Measurements from ENCODE around the gene CADM1.

CADM1 gene

DNA sequence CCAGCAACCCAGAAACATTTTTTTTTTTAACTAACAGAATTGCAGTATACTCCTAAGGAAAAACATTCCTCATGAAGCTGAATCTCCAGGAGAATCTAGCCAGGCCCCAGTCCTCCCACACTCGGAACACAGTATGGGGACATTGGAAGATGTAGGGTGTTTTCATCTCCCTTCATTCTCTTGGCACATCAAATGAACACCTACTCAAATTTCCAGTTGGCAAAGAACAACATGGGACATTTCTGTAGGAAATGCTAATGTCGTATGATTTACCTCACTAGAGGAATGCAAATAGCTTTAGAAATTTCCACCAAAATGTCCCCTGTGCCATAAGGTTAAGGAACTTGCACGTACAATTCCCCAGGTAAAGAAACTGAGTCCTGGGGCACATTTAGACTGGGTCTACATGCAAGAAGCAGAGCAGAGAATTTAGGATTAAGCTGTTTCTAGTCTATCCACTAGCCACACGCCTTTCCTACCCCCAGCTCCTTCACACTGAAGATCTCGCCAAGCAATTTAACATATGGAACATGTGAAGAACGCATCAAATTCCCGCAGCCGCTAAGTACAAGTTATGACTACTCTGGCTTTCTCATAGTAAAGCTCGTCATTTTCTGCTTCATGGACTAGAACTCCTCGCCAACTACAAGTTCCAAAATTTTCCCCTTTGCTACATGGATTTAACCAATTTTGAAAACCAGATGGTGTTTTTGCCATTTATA, 2.9 kb upstream of the CADM1 start:
- Histone ChIP-seq H3K4me1 (ENCODE audit: insufficient read depth, low read length) (peaks cover 5% of the 10 kb centered on the region; the same call in 1 of the 2 replicates), H3K9me3 (ENCODE audit: insufficient read depth, low read depth, low read length) (no peaks in the 10 kb centered on the region), H3K27me3 (ENCODE audit: insufficient read depth, low read length) (peaks cover 38% of the 10 kb centered on the region), H3K4me3 (ENCODE audit: low read length) (no peak overlapping the region), H3K27ac (ENCODE audit: low read depth, low read length) (no peak overlapping the region), H3K9ac (ENCODE audit: low read depth, low read length) (no peak overlapping the region), H3K36me3 (ENCODE audit: insufficient read depth, low read length) (no peaks in the 10 kb centered on the region)
- WGBS: 93% methylated on average over 9 of the region's 10 CpGs

DNA sequence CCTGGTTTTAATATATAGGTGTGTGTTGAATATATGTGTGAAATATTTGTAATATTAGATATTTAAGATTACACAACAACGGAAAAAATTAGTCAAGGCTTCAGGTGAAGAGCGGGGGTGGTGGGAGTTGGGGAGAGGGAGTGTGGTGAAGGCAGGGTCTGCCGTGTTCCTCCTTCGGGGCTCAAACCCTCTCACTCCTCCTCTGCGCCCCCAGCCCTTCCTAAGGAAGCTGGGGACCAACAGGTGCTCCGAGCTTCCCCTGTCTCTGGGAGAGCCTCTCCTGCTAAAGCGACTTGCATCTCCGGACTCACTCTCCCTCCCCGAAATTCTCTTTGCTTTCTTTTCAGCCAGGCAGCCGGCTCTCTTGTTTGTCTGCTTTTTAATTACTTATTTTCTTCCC, 960 bp upstream of the CADM1 start:
- no peak overlapping the region for H3K27ac ChIP-seq (ENCODE audit: low read depth, low read length)
- H3K9ac ChIP-seq (ENCODE audit: low read depth, low read length): peak overlapping the region; percentile 82
- peaks cover 22% of the 10 kb centered on the region for H3K4me1 ChIP-seq (ENCODE audit: insufficient read depth, low read length)
- peaks cover 58% of the 10 kb centered on the region for H3K27me3 ChIP-seq (ENCODE audit: insufficient read depth, low read length)
- 2% methylated on average over 8 of the region's 10 CpGs for WGBS
- H3K36me3 ChIP-seq (ENCODE audit: insufficient read depth, low read length): no peaks in the 10 kb centered on the region
- H3K9me3 ChIP-seq (ENCODE audit: insufficient read depth, low read depth, low read length): no peaks in the 10 kb centered on the region
- peak overlapping the region; percentile 96 for H3K4me3 ChIP-seq (ENCODE audit: low read length)

DNA sequence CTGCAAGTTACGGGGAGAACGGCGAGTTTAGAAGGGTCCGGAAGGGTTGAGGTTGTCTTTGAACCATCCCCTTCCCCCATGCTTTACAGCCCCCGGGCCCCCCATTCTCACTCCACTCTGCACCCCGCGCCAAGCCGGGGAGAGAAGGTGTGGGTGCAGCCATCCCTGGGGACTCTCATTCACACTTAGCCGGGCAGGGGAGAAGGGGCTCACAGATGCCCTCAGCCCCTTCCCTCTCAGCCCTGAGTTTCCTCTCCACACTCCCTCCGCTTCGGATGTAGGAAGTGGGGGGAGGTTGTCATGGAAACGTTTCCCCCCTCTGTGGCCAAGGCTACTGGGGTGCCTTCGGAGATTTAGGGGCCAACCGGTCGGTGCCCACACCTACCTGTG, 334 bp downstream of the CADM1 start:
- peak overlapping the region; percentile 43; the same call in 1 of the 2 replicates for H3K27ac ChIP-seq (ENCODE audit: low read depth, low read length)

DNA sequence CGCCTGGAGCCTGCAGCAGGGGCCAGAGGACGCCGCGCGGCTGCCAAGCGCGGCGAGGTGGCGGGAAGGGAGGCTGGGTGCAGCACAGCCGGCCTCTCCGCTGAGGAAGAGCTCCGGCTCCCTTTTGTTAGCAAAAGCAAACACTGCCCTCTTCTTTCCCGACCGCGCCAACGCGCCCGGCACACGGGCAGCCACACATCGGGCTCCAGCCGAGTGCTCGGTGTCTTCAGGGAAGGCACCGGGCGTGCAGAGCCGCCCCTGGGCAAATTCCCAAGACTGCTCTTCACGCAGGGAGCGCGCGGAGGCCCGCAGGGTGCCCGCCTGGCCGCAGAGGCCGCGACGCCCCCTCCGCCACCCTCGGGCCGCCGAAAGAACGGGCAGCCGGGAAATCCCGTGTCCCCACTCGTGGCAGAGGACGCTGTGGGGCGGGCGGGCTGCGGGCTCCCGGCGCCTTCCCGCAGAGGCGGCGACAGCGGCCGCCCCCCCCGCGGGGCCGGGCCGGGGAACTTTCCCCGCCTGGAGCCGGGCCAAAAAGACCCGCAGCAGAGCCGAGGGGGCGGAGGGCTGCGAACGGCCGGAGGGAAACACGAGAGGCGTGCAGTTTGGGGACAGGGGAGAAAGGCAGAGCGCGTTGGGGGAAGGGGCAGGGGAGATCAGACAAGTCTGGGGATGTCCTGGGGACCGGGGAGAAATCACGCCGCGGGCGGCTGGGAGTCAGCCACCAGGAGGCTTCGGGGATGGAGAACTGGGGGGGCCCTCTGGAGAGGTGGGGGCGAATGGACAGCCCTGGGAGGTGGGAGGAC, 931 bp downstream of the CADM1 start:
- Histone ChIP-seq H3K4me1 (ENCODE audit: insufficient read depth, low read length) (peaks cover 29% of the 10 kb centered on the region), H3K27ac (ENCODE audit: low read depth, low read length) (no peak overlapping the region), H3K4me3 (ENCODE audit: low read length) (peak overlapping the region; percentile 96), H3K9me3 (ENCODE audit: insufficient read depth, low read depth, low read length) (no peaks in the 10 kb centered on the region), H3K27me3 (ENCODE audit: insufficient read depth, low read length) (peaks cover 70% of the 10 kb centered on the region), H3K9ac (ENCODE audit: low read depth, low read length) (peak overlapping the region; percentile 54; the same call in 1 of the 2 replicates), H3K36me3 (ENCODE audit: insufficient read depth, low read length) (no peaks in the 10 kb centered on the region)
- WGBS: under 1% methylated on average over 77 of the region's 77 CpGs

More for the DNA sequence above, 334 bp downstream of the CADM1 start:
- peaks cover 70% of the 10 kb centered on the region for H3K27me3 ChIP-seq (ENCODE audit: insufficient read depth, low read length)
- peaks cover 23% of the 10 kb centered on the region for H3K4me1 ChIP-seq (ENCODE audit: insufficient read depth, low read length)
- H3K9me3 ChIP-seq (ENCODE audit: insufficient read depth, low read depth, low read length): no peaks in the 10 kb centered on the region
- H3K36me3 ChIP-seq (ENCODE audit: insufficient read depth, low read length): no peaks in the 10 kb centered on the region
- H3K4me3 ChIP-seq (ENCODE audit: low read length): peak overlapping the region; percentile 96
- 0% methylated on average over 7 of the region's 15 CpGs for WGBS
- H3K9ac ChIP-seq (ENCODE audit: low read depth, low read length): peak overlapping the region; percentile 63

DNA sequence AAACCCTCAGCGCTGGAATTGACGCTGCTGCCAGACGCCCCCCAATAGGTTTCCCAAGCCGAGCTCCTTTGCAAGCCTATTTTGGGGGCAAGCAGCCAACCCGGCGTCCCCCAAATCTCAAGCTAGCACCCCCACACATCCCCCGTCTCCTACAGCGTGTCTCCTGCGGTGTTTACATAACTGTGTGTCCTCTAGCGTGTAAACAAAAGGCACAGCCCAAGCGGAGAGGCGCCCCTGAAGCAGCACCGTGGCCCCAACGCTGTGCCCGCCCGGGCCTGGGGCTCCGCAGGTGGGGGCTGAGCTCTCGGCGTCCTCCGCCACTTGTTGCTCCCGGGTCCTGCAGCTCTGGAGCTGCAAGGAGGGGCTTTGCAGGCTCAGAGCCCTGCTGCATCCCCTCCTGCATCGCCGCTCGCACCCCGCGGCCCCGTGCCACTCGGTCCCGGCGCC, 1.6 kb downstream of the CADM1 start:
- Histone ChIP-seq H3K4me1 (ENCODE audit: insufficient read depth, low read length) (peaks cover 35% of the 10 kb centered on the region), H3K9me3 (ENCODE audit: insufficient read depth, low read depth, low read length) (no peaks in the 10 kb centered on the region), H3K4me3 (ENCODE audit: low read length) (peak overlapping the region; percentile 96), H3K36me3 (ENCODE audit: insufficient read depth, low read length) (no peaks in the 10 kb centered on the region), H3K27me3 (ENCODE audit: insufficient read depth, low read length) (peaks cover 70% of the 10 kb centered on the region), H3K27ac (ENCODE audit: low read depth, low read length) (no peak overlapping the region), H3K9ac (ENCODE audit: low read depth, low read length) (peak overlapping the region; percentile 54; the same call in 1 of the 2 replicates)
- under 1% methylated on average over 30 of the region's 30 CpGs for WGBS

DNA sequence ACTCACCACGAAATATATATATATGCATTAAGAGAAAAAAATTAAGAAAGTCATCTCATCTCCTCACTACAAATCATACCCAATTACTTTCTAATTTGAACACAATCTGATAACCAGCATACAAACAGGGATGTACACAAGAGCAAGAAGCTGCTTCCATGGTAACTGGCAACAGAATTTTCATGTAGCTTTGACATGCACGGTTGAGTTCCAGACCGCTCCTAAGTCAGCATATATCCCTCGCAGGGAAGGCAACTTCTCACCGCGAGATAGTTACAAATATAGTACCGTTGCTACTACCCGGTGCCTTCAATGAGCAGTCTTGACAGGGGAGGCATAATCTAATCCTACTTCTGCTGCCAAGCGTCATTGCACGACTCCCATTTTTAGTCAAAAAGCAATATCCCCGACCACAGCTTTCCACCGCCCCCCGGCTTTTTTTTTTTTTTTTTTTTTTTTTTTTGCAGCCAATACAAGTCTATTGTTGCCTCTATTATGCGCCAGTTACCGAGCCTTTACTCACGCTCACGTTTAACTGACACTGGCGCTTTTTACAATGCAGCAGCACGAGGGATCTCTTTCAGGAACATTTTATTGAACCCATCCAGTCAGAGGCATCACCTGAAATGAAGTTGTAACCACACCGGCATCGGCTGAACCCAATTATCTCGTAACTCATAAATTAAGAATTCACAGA, 2.2 kb downstream of the CADM1 start:
- Histone ChIP-seq H3K9ac (ENCODE audit: low read depth, low read length) (no peak overlapping the region; the same call in 1 of the 2 replicates), H3K27me3 (ENCODE audit: insufficient read depth, low read length) (peaks cover 66% of the 10 kb centered on the region), H3K9me3 (ENCODE audit: insufficient read depth, low read depth, low read length) (no peaks in the 10 kb centered on the region), H3K27ac (ENCODE audit: low read depth, low read length) (no peak overlapping the region), H3K4me3 (ENCODE audit: low read length) (peak overlapping the region; percentile 96), H3K36me3 (ENCODE audit: insufficient read depth, low read length) (no peaks in the 10 kb centered on the region), H3K4me1 (ENCODE audit: insufficient read depth, low read length) (peaks cover 42% of the 10 kb centered on the region)
- 4% methylated on average over 21 of the region's 22 CpGs for WGBS

DNA sequence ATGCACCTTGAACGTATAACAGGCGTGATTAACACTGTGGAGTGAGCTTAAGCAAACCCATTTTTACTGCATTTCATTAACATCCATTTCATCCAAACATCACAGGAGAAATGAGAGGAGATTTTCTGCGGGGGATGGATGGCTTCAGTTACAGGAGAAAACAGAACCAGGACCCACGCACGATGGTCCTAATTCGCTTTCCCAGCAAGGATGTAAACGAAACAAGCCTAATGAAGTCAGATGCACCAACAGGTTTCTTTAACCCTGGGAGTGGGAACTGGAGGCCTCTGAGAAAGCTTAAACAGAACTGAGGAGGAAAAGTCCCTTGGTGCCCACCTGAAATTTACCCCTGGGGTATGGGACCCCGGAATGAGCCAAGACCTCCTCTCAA, 2.7 kb downstream of the CADM1 start:
- H3K36me3 ChIP-seq (ENCODE audit: insufficient read depth, low read length): no peaks in the 10 kb centered on the region
- peaks cover 45% of the 10 kb centered on the region for H3K4me1 ChIP-seq (ENCODE audit: insufficient read depth, low read length)
- H3K9ac ChIP-seq (ENCODE audit: low read depth, low read length): no peak overlapping the region
- H3K27me3 ChIP-seq (ENCODE audit: insufficient read depth, low read length): peaks cover 61% of the 10 kb centered on the region
- H3K9me3 ChIP-seq (ENCODE audit: insufficient read depth, low read depth, low read length): no peaks in the 10 kb centered on the region
- WGBS: 37% methylated on average over 7 of the region's 8 CpGs
- H3K4me3 ChIP-seq (ENCODE audit: low read length): peak overlapping the region; percentile 96; the same call in 1 of the 2 replicates
- no peak overlapping the region for H3K27ac ChIP-seq (ENCODE audit: low read depth, low read length)

DNA sequence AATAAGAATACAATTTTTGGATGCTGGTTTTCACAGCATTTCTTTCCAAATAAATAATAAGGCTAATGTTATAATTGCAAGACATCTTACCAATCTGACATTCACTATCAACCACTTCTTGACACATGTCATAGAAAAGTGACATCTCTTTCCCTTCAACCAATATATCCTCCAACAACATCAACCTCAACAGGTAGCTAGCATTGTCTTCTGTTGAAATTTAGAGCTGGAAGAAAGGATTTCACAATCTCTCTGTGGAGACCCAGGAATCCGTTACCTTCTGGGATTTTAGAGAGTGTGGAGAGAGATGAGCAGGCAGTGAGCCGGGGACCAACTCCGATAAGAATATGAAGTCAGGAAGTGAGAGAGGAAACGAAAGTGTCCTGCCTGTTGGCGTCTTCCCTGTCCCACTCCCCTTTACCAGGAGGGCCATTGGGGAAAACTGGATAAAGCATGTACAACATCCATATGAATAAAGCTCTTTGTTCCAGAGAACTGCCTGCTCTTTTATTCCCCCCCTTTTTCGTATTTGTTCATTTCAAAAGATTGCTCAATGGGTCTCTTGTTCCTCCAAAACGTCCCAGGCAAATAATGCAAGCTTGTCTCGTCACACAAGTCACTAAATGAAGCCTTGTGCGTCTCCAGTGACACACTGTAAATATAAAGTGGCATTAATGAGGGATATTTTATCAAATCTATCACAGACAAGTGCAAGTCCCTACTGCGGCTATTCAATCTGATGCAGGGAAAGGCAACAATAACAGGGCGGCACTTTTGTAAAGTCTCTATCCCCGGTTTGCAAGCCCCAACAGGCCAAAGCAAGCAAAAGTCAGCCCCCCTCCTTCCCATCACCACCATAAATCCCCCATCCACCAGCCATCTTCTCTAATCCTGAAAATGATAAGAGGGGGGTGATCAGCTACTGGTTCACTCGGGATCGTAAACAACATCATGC, 3.4 kb downstream of the CADM1 start:
- H3K36me3 ChIP-seq (ENCODE audit: insufficient read depth, low read length): no peaks in the 10 kb centered on the region
- WGBS: 38% methylated on average over 14 of the region's 14 CpGs
- H3K9ac ChIP-seq (ENCODE audit: low read depth, low read length): no peak overlapping the region
- H3K4me1 ChIP-seq (ENCODE audit: insufficient read depth, low read length): peaks cover 45% of the 10 kb centered on the region
- H3K9me3 ChIP-seq (ENCODE audit: insufficient read depth, low read depth, low read length): no peaks in the 10 kb centered on the region
- peaks cover 54% of the 10 kb centered on the region for H3K27me3 ChIP-seq (ENCODE audit: insufficient read depth, low read length)
- no peak overlapping the region for H3K27ac ChIP-seq (ENCODE audit: low read depth, low read length)
- H3K4me3 ChIP-seq (ENCODE audit: low read length): peak overlapping the region; percentile 96

DNA sequence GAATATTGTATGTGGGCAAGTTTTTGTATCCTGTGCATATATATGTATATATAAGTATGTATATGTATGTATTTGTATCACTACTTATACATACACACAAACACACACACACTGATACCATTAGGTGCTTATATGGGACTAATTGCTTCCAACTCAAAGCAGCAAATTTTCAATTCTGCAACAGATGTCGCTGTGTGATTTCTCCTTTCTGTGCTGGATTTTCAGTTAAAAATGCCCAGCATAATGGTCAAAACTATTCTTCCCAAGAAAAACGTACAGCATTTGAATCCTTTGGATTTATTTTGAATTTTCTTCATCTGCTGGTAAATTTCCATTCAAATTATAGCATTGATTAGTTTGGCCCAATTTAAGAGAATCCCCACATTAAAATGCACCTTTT, 4.3 kb downstream of the CADM1 start:
- WGBS: 90% methylated on average over 2 of the region's 2 CpGs
- Histone ChIP-seq H3K27ac (ENCODE audit: low read depth, low read length) (no peak overlapping the region), H3K27me3 (ENCODE audit: insufficient read depth, low read length) (peaks cover 45% of the 10 kb centered on the region), H3K4me3 (ENCODE audit: low read length) (no peak overlapping the region), H3K4me1 (ENCODE audit: insufficient read depth, low read length) (peaks cover 40% of the 10 kb centered on the region), H3K9me3 (ENCODE audit: insufficient read depth, low read depth, low read length) (no peaks in the 10 kb centered on the region), H3K9ac (ENCODE audit: low read depth, low read length) (no peak overlapping the region), H3K36me3 (ENCODE audit: insufficient read depth, low read length) (no peaks in the 10 kb centered on the region)

DNA sequence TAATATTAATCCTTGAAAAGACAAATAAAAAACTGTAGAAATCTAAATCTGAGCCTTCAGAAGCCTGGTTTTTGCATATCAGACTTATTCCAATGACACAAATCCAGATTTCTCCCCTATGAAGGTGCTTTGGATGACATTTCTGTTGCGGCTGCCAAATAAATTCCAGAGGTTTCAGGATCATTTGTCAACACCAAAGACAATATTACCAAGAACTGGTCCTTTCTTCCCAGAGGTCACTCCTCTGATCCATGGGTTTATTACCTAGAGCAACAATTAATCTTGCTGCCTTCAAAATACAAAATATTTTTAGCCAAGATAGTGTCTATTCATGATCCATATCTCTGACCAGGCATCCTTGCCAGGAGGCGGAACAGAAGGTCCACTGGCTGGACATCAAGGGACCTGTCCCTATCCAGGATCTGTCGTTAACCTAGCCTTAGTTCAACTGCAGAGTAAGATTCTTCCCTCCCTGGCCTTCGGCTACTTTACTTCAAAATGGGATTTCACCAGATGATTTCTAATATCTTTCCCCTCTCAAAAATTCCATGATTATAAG, 4.9 kb downstream of the CADM1 start:
- Histone ChIP-seq H3K27me3 (ENCODE audit: insufficient read depth, low read length) (peaks cover 45% of the 10 kb centered on the region), H3K4me1 (ENCODE audit: insufficient read depth, low read length) (peaks cover 40% of the 10 kb centered on the region), H3K9ac (ENCODE audit: low read depth, low read length) (no peak overlapping the region), H3K36me3 (ENCODE audit: insufficient read depth, low read length) (no peaks in the 10 kb centered on the region), H3K27ac (ENCODE audit: low read depth, low read length) (no peak overlapping the region), H3K9me3 (ENCODE audit: insufficient read depth, low read depth, low read length) (no peaks in the 10 kb centered on the region), H3K4me3 (ENCODE audit: low read length) (no peak overlapping the region)
- WGBS: 94% methylated on average over 4 of the region's 4 CpGs
